Stimulated activated naive CD4-positive, alpha-beta T cell (primary cell): ENCODE measurements around the gene NRXN3.
"Not testable (repeated sequence)": the region's sequence is repeated elsewhere in the genome, so short reads cannot be mapped to it uniquely, and the experiment has no call there.

ENCODE experiments used
- DNase-seq, 6 experiments: peaks; one replicate each; lab custom pipeline; 2025; lab: John Stamatoyannopoulos, UW

Gene NRXN3

DNA sequence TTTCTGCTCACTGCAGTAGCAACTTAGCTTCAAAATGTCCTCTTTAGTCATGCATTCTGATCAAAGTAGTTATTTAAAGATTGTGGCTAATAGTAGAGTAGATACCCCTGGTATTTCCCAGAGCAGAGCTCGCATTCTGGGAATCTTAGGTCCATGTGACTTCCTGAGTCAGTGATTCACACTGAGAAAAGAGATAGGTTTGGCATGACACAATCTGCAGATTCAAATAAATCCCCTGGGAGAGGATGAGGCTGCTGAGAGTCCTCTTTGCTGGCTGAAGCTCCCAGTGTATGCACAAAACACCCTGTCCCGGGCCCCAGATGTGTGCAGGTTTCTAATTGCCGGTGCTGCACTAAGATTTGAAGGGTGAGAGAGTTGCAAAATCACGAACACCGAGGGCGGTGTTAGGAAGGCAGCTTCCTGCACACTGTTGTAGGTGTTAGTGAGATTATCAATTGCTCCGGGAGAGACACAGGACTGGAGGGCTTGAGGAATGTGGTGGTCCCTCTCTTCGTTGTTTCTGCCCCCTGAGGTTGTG lies 233.2 kb downstream of the NRXN3 start:
- no peak for DNase-seq

GRCh38 chr14:78405079-78405856 lies 235.1 kb downstream of the NRXN3 start:
- DNase-seq: no peak

GRCh38 chr14:78412475-78412874 lies 242.3 kb downstream of the NRXN3 start:
- no peak for DNase-seq

GRCh38 chr14:78414172-78414571 lies 244.0 kb downstream of the NRXN3 start:
- no peak for DNase-seq

- no peak for DNase-seq
Measured at GRCh38 chr14:78417532-78417931, 247.4 kb downstream of the NRXN3 start.

DNA sequence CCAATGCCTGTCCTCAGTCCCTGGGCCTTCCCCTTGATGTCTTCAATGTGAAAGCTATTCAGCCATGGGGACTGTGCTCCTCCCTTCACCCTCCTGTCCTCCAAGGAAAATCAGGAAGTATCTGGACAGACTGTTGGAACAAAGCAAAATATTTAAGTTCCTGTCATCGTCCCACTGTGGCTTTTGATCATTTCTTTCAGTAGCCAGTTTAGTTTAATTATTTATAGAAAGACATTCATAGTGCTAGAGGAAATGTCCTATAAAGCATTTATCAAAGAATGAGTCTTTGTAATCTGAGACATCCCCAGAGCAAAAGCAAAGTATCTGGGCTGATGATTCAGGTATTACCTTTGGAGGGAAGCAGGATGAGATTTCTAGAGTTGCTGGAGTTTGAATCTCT lies 254.1 kb downstream of the NRXN3 start:
- DNase-seq: no peak

DNA sequence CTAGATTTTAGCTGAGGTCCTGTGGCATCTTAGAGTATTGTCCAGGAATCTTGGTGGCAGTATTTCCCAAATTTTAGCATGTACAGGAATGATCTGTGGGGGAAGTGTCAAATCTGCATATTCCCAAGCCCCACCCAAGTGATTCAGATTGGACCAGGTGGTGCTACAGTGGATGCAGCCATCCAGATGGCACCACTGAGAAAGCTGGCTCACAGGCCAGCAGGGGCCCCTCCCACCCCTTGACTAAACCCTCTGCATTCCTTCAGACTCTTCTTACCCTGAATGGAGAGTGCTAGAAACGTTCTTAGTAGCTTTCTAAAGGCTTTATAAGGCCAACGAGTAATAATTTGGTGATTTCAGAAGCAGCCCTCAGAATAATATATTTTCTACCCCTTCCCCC lies 255.2 kb downstream of the NRXN3 start:
- DNase-seq: no peak

DNA sequence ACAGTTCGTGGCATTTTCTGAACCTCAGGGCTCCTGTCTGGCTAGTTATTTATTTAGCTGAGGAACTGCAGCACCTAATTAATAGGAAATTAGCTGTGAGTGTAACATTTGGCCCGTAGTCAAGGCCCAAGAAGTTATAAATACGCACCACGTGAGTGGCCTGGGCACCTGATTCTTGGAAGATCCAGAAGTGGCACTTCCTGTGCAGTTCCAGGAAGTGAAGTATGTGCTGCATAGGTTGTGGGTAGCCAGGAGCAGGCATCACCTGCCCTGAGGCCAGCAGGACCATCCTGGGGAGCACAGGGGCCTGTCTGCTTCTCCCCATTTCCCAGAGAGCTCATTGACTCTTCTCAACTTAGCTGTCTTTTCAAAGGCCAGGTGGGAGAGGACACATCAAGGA lies 255.6 kb downstream of the NRXN3 start:
- DNase-seq: no peak

GRCh38 chr14:78432046-78432445 lies 261.9 kb downstream of the NRXN3 start:
- no peak for DNase-seq

DNA sequence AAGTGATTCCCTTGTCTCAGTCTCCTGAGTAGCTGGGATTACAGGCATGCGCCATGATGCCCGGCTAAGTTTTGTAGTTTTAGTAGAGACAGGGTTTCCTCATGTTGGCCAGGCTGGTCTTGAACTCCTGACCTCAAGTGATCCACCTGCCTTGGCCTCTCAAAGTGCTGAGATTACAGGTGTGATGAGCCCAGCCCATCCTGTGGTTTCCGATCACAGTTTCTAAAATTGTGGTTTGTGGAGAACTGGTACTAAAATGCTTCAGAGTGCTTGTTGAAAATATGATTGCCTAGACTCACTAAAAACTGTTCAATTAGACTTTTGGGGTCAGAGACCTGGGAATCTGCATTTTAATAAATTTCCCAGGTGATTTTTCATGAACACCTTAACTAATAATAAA lies 267.3 kb downstream of the NRXN3 start:
- not testable (repeated sequence) for DNase-seq

- no peak for DNase-seq
Measured at GRCh38 chr14:78440356-78440894, 270.3 kb downstream of the NRXN3 start.

DNA sequence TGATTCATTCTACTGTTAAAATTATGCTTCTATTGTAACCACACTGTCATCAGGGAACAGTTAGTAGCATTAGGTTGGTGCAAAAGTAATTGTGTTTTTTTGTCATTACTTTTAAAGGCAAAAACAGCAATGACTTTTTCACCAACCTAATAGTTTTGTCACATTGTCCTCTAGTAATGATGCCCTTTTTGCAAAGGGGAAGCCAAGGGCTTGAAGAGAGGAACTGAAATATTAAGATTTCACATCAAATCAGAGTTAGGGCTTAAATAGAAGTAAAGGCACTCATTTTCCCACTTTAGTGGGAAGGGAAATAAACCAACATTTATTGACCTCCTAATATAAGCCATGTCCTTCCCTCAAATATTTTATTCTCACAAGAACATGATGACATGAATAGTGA lies 273.7 kb downstream of the NRXN3 start:
- no peak for DNase-seq

GRCh38 chr14:78445275-78445674 lies 275.1 kb downstream of the NRXN3 start:
- no peak for DNase-seq

DNA sequence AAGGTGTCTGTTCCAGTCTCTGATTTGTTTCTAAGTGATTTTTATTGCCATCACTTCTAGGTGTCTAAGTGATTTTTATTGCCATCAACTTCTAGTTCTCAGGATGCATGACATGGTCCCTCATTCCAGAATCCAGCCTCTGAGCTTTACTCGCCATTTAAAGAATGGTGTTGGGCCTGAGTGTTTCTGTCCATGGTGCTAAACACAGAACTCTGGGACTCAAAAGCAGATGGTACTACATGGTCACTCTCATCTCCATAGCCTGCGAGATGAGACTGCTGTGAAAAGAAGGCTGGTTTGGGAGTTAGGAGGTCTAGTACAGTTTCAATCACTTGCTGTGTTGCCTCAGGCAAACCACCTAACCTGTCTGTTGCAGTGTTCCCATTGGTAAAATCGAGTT lies 276.6 kb downstream of the NRXN3 start:
- no peak for DNase-seq

DNA sequence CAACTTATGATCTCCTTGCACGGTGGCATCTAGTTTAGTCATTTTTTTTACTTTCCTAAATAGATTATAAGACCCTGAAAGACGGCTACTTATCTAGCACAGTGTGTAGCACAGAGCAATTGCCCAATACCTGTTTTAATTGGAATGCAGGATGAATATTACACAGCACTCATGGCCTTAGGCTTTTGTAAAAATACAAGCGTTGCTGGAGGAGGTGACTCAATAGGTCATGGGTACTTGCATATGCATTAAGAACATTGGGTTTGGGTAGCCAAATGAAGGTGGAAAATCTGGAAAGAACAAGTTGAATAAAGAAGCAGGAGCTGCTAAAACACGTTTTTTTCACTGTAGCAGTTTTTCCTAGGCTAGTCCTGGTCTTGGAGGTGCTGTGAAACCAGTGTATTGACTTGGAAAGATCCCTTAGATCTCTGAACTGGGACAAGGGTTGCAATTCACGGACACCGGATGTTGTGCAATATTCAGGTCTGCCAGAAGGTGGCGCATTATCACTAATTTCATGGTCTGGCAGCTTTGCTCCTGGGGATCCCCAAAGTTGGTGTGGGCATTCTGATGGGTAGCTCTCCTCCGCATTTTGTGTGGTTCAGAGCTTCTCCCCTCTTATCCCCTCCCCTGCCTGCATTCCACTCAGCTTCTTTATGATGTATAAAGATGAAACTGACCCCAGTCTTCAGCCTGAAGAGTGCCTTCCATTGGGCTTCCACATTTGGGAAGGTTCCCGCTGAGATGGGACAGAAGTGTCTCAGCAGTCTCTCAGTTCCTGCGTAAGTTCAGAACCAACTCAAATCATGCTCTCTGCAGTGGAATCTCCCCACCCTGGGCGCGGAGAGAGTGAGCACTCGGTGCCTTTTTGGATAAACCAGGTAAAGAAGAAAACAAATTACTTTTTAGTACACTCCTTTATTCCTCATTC lies 278.3 kb downstream of the NRXN3 start:
- no peak for DNase-seq

DNA sequence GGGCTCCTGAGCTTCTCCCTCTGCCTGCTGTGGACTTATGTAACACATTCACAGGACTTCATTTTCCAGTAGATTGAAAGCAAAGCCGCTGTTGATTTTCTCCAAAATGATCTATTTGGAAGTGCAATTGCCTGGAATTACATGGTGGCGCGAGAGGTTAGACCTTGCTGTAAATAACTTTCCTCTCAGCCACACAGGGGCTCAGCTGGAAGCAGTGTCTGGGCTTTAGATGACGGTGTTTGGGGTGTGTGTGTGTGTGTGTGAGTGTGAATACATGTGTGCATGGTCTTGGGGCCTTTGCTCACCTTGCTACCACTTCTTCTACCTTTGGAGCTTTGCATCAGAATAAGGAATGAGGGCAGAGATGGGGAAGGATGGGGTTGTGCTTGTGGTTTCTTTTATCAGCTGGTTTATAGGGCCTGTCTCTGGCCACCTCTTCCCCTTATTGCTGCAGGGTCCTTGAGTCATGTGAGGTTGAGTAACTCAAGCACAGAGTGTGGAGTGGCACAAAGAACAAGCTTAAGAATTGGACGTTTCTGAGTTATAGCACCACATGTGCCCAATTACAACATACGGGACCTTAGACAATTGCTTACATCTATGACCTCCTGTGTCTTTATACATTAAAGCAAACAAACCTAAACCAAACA lies 280.6 kb downstream of the NRXN3 start:
- DNase-seq: no peak

DNA sequence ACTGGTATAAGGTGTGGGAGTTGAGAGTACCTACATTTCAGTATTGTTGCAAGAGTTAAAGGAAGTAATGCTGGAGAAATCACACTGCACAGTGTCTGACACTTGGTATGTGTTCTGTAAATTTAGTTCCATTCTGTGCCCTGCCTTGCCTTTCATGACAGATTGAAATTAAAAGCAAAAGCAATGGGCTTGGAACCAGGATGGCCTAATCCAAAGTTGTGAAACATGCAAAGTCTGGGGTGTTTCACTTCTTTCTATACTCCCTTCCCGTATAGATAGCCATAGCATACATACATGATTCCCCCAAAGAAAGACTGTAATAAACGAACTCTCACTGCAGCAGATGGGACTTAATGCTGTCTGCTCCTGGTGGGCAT lies 281.1 kb downstream of the NRXN3 start:
- DNase-seq: no peak

DNA sequence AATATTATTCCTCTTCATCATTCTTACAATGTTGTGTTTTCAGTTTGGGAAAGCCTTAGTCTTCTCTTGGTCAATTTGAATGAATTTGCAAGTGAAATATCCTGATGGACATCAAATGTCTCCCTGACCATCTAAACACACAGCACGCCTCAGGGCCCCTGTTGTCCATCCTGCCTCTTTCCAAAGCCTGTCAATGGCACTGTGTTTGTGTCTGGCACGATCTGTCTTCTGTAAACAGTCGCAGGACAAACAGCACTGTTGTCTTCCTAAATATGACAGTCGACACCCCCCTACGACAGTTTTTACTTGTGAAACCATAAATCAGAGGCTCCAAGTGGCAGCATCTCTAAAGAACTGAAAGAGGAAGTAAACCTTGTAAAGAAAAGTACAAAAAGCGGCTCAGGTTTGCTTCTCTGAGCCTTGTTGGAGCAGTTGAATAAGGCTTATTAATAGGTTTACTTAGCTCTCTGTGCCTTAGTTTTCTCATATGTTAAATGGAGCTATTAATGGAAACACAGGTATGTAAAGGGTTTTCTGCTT lies 285.8 kb downstream of the NRXN3 start:
- no peak for DNase-seq

DNA sequence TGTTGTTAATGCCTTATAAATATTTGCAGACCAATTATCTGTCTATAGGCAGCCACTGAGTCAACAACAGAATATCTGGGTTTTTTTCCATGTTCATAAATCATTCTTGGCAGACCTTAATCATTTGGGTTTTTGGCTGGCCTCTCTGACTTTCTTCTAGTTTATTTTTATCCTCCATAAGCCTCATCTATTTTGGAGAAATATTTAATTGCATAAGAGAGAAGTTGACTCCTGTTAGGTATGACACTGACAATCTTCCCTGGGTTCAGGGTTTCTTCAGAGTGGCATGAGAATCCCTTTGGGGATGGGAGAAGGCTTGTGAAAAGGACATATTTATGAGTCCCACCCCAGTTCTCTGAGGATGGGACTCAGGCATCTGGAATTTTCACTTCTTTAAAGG lies 299.8 kb downstream of the NRXN3 start:
- DNase-seq: no peak

DNA sequence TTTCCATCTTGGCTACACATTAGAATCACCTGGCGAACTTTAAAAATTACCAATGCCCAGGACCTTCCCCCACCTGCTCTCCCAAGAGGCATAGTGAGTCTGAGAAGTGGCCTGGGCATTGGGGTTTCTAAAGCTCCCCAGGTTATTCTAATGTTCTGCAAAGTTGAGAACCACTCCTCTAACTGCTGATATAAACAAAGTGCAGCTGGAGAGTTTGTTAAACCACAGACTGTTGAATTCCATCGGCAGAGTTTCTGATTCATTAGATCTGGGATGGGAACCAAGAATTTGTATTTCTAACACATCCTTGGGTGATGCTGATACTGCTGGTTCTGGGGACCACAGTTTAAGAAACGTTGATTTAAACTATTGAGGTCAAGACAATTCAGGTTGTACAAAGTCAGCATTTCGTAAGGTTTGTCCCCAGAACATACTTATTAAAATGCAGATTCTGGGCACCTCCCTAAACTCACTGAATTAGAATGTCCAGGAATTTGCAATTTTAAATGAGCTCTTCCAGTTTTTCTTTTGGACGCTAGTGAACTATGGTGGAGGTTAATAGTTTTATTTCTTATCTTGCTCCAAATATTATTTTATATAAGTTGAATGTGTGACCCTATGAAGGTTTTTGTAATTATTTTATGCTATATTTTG lies 309.1 kb downstream of the NRXN3 start:
- DNase-seq: no peak

GRCh38 chr14:78484028-78484427 lies 313.9 kb downstream of the NRXN3 start:
- no peak for DNase-seq
